EL (cell line): ENCODE results near the gene LDLRAD4.
"Not testable (repeated sequence)": the region's sequence is repeated elsewhere in the genome, so short reads cannot be mapped to it uniquely, and the experiment has no call there.

ENCODE experiments used
- DNase-seq: peaks from one replicate; pipeline ENCODE4 v3.0.0-alpha.2; 2016

Gene LDLRAD4

DNA sequence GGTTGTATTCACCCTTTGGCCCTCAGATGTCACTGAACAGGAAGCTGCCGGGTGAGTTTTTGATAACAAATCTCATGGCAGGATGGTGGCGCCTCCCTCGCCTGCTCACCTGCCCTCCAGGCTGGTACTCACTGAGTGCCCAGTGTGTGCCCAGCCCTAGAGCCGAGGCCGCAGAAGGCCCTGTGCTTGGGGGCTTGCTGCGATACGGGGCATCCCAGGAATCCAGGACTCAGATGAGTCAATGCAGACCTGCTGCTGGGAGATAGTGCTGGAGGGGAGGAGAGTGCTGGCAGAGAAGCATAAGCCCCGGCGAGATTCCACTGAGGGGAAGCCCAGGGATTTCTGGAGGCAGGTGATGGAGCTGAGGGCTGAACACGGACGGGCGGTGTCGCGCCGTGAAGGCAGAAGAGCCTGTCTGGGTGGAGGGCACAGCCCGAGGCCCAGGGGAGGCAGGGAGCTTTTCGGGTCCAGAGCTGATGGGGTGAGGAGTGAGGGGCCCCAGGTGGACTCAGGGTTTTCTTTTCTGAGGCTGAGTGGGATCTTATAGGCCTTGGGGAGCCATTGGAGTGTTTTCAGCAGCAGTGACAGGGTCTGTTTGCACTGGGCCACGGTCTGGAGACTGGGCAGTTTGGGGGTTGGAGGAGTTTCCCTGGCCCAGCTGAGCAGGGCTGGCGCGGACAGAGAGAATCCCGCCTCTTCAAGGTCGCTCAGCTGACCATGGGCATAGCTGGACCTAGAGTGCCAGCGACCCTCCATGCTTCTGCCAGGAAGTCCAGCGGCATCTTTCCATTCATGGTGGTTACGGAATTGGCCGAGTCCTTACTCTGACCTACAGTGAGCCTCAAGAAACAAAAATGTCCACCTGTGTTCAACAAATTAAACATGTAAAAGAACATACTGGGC is 35.5 kb downstream of the LDLRAD4 start:
- no peak for DNase-seq

GRCh38 chr18:13254971-13255927 is 36.7 kb downstream of the LDLRAD4 start:
- DNase-seq: no peak

DNA sequence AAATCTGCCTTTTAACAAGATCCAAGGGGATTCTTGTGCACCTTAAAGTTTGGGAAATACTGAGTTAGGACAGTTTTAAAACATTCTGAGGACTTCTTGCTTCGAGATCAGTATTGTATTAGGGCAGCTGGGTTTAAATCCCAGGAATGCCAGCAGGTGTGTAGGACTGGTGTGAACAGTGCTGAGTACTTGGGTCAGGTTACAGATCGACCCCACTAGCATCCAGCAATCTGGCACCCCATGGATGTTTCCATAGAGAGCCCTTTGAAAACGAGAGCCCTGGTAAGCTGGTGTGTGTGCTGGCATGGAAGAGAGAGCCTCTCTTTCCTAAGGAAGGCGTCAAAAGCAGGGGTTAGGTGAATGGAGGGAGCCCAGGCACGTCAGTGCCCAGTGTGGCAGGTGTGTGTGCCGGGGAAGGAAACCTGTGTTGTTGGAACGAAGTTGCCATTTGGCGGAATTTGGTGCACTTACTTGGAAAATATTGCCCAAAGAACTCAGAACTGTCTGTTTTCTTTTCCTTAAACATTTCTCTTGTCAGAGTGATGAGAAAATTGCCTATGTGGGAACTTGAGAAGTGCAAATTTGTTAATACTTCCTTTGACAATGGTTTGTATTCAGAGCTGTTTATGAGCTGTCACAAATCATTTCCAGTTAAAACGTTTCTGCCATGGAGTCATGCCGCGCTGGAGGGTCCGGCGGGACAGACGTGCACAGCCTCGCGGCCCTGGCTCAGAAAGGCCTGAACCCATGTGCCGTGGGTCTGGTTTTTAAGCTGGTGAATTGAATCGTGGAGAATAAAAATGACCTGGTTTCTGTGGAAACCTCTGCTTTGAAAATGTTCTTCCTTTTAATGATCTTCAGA is 38.1 kb downstream of the LDLRAD4 start:
- no peak for DNase-seq

- DNase-seq: no peak
Measured at GRCh38 chr18:13257361-13257980, 38.9 kb downstream of the LDLRAD4 start.

DNA sequence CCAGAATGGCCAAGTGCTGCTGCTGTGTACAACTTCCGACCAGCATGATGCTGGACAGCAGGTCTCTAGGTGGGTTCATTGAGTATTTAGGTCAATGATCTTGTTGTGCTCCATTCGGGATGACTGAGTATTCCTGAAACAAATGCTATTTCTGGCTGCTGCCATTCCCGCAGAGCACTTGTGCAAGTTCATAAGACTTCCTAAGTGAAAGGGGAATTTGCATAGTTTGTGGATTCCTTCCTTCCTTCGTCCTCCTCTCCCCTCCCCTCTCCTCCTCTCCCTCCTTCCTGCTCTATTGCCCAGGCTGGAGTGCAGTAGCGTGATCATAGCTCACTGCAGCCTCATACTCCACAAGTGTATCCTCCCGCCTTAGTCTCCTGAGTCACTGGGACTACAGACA is 40.4 kb downstream of the LDLRAD4 start:
- DNase-seq: no peak

DNA sequence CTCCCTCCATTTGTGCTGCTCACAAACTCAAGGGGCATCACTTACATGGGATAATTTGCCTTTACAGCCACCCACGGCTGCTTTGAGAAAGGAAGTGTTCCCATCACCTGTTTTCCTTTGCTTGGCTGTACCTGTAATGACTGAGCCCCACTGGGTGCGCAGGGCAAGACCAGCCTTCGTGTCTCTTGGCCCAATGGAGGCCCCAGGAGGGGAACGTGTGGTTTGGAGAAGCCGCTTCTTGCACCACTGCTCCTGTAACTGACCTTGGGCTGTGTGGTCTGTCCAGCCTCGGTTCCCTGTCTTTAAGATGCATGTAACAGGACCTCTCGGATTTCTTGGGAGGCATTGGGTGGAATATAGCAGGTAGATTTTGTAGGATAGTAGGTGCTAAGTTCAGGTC is 41.1 kb downstream of the LDLRAD4 start:
- DNase-seq: no peak

- no peak for DNase-seq
Measured at GRCh38 chr18:13260197-13260934, 41.8 kb downstream of the LDLRAD4 start.

GRCh38 chr18:13260935-13261640 is 42.5 kb downstream of the LDLRAD4 start:
- no peak for DNase-seq

DNA sequence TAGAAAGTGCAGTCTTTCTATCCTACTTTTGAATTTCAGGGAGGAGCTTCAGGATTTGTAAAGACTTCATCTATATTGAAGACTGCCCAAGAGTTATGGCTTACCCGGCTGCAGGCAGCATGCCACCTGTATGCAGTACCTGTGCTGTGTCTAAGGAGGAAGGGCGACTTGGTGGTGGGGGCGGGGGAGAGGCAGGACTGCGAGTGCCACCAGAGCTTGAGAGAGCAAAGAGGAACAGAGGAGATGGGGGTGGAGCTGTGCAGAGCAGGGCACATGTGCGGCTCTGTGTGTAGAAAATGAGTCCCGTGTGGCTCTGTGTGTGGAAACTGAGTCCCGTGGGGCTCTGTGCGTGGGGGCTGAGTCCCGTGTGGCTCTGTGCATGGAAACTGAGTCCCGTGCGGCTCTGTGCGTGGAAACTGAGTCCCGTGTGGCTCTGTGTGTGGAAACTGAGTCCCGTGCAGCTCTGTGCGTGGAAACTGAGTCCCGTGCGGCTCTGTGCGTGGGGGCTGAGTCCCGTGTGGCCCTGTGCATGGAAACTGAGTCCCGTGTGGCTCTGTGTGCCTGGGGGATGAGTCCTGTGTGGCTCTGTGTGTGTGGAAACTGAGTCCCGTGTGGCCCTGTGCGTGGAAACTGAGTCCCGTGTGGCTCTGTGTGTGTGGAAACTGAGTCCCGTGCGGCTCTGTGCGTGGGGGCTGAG is 43.2 kb downstream of the LDLRAD4 start:
- DNase-seq: no peak

- DNase-seq: not testable (repeated sequence)
Measured at GRCh38 chr18:13262358-13262680, 43.8 kb downstream of the LDLRAD4 start.

GRCh38 chr18:13262839-13263691 is 44.5 kb downstream of the LDLRAD4 start:
- DNase-seq: no peak

GRCh38 chr18:13264091-13265007 is 45.8 kb downstream of the LDLRAD4 start:
- no peak for DNase-seq

GRCh38 chr18:13265008-13265910 is 46.7 kb downstream of the LDLRAD4 start:
- no peak for DNase-seq

DNA sequence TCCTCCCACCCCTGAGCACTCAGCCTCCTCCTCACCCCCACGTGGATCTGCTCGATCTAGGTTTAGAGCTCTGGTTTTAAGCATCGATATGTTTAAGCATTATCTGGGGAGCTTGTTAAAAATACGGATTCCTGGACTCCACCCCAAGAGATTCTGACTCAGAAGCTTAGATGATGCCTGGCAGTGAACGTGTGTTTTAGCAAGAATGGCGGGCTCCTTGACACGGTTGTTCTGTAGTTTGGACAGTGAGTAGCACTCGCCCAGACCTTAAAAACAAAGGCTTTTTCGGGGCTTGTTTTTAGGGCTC is 47.3 kb downstream of the LDLRAD4 start:
- DNase-seq: no peak

DNA sequence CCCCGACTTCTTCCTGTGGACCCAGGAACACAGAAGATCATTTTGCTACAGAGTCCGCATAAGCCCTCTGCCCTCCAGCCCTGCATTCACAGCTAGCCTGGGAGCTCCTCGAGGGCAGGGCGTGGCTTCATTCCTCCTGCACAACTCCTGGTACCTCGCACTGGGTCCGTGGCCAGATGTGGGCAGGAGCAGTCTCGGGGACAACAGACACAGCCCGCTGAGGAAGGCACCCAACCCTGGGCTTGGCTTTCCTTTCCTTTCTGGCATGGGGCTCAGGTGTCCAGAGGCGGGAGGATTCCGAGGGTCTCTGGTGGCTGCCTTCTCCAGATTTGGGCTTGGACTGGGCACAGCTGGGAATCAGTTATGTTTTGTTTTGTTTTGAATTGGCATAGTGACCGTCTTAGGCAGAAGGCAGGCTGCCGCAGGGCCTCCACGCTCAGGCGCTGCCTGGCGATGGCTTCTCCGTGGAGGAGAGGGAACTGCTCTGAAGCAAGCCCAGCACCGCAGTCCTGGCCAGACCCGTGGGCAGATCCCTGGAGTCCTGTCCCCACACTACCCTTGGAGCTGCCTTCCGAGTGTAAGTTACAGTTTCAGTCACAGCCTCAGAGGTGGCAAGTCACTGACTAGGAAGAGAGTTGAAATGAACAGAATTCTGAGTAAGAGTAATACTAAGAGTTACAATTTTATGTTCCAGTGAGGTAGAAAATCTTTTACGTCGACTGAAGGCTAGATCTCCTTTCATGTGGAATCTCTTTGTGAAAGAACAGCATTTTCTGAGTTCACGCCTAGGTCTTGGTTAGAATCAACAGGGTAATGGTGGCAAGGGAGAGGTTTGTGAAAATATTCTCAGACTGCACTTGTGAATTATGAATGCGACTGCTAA is 47.9 kb downstream of the LDLRAD4 start:
- no peak for DNase-seq

DNA sequence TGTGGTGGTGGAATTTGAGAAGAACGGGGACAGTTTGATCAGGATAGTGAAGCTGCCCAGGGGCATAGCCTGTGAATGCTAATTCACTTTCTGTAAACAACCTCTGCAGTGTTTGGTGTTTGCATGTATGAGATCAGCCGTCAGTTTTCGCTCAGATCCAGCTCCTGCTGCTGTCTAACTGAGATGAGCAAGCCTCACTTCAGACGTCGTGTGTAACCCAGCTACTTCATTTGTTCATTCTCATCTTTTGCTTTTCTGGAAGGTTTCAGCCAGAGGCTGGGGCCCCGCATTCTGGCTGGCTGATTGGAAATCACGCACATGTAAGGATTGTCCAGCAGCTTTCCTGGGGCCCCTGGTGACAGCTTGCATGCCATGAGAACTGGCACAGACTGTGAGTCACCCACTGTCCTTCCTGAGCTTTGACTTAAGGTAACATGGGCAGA is 48.9 kb downstream of the LDLRAD4 start:
- no peak for DNase-seq
